IMR-90 (cell line): ENCODE results near the gene ITPRID1.

Experiments
- BHLHE40 ChIP-seq: fragments of 150-350 bp; IDR thresholded peaks from 2 replicates; pipeline ENCODE4 v1.6.1; 2016; ENCODE audit warnings: mild to moderate bottlenecking, low read depth, low read length
- CEBPB ChIP-seq: IDR thresholded peaks from 2 replicates; pipeline ENCODE4 v1.6.1; 2012; ENCODE audit warnings: low read depth, low read length, improper control_type of control experiment
- CTCF ChIP-seq: conservative IDR thresholded peaks from 2 replicates; pipeline ENCODE4 v1.5.1; 2012; ENCODE audit warnings: mild to moderate bottlenecking, low read depth, low read length, improper control_type of control experiment
- ELK1 ChIP-seq: fragments of 150-350 bp; IDR thresholded peaks from 2 replicates; pipeline ENCODE4 v1.6.1; 2016; ENCODE audit warnings: low read depth, mild to moderate bottlenecking, low read length, moderate library complexity, borderline replicate concordance
- FOS ChIP-seq: fragments of 150-350 bp; IDR thresholded peaks from 2 replicates; pipeline ENCODE4 v1.6.1; 2016; ENCODE audit warnings: low read depth, low read length
- MAZ ChIP-seq: IDR thresholded peaks from 2 replicates; pipeline ENCODE4 v1.6.1; 2012; ENCODE audit warnings: low read depth, mild to moderate bottlenecking, low read length, improper control_type of control experiment, moderate library complexity, borderline replicate concordance
- NFE2L2 ChIP-seq: fragments of 150-350 bp; IDR thresholded peaks from 2 replicates; pipeline ENCODE4 v1.6.1; 2016; ENCODE audit warnings: low read depth, mild to moderate bottlenecking, low read length
- POLR2A ChIP-seq: IDR thresholded peaks from 2 replicates; pipeline ENCODE4 v1.6.1; 2012; ENCODE audit warnings: mild to moderate bottlenecking, low read depth, low read length
- RAD21 ChIP-seq: IDR thresholded peaks from 2 replicates; pipeline ENCODE4 v1.6.1; 2012; ENCODE audit warnings: low read length, improper control_type of control experiment
- RCOR1 ChIP-seq: IDR thresholded peaks from 2 replicates; pipeline ENCODE4 v1.6.1; 2012; ENCODE audit warnings: mild to moderate bottlenecking, low read length, improper control_type of control experiment; ENCODE audit not compliant: insufficient replicate concordance
- RFX5 ChIP-seq: IDR thresholded peaks from 2 replicates; pipeline ENCODE4 v1.8.0; 2012; ENCODE audit warnings: low read depth, mild to moderate bottlenecking, low read length, moderate library complexity

DNA sequence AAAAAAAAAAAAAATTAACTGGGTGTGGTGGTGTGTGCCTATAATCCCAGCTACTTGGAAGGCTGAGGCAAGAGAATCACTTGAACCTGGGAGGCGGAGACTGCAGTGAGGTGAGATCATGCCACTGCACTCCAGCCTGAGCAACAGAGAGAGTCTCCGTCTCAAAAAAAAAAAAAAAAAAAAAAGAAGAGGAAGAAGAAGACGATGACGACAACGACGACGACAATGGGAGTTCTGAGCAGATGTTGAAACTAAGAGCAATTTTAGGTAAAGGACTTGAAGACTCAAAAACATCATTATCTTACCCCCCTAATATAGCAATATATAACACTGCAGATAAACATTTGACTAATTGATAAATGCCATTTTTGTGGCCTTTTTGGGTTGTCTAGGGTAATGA, 133.6 kb downstream of the ITPRID1 start:
- TF ChIP-seq POLR2A (no peak), BHLHE40 (no peak), CTCF (no peak), FOS (no peak), ELK1 (no peak), RCOR1 (no peak), RFX5 (no peak), MAZ (no peak), CEBPB (no peak), NFE2L2 (no peak), RAD21 (no peak)
